ENCODE data around the gene UBAP1L.

DNA sequence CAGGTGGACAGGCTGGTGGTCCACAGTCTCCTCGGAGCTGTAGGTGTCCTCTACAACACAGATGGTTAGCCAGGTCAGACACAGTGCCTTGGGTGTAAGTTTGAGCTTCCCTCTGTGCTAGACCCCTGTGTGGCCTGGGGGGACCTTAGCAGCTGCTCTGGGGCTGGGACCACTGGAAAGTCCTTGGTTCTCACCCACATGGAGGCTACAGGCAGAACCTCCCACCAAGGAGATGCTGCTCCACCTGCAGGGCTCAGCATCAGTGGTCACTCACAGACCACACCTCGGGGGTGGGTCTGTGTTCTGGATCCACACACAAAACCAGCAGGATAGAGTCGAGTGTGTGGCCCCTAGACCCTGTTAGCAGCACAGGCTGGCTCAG, 55.6 kb downstream of the UBAP1L start:
- no peak for TF ChIP-seq CTCF (IDR thresholded peaks at IDR 0.05; ENCODE audit: insufficient read depth, low read length, poor library complexity, severe bottlenecking)
- no peak for TF ChIP-seq EZH2phosphoT487 (conservative IDR thresholded peaks at IDR 0.05; ENCODE audit: low read length)

All from SU-DHL-6 (cell line).